H9 (cell line): ENCODE results near the gene GIPC3. TPM values are rescaled to one million over a fixed set of nuclear protein-coding genes. Genes with fewer than 3 reads are reported as not detected.

Experiments used
- DNase-seq: peaks from one replicate; pipeline ENCODE4 v3.0.0-alpha.2; 2017
- H2AFZ ChIP-seq: one replicate; pipeline ENCODE4 v1.6.1; 2013; ENCODE audit warnings: mild to moderate bottlenecking, low read length, control low read depth, moderate library complexity
- H2AK5ac ChIP-seq: 2 replicates; pipeline ENCODE4 v1.6.1; 2013; ENCODE audit warnings: low read length, control low read depth, mixed read lengths; ENCODE audit not compliant: insufficient read length
- H2BK120ac ChIP-seq: one replicate; pipeline ENCODE4 v1.6.1; 2013; ENCODE audit warnings: low read depth, mild to moderate bottlenecking, low read length, control low read depth, inconsistent platforms; ENCODE audit not compliant: poor library complexity, severe bottlenecking
- H2BK12ac ChIP-seq: 2 replicates; pipeline ENCODE4 v1.6.1; 2013; ENCODE audit warnings: low read length, control low read depth, mixed read lengths, low read depth; ENCODE audit not compliant: insufficient read length
- H2BK15ac ChIP-seq: 2 replicates; pipeline ENCODE4 v1.6.1; 2013; ENCODE audit warnings: low read depth, low read length, control low read depth
- H2BK20ac ChIP-seq: one replicate; pipeline ENCODE4 v1.6.1; 2013; ENCODE audit warnings: low read depth, mild to moderate bottlenecking, low read length, control low read depth, inconsistent platforms; ENCODE audit not compliant: poor library complexity, severe bottlenecking
- H2BK5ac ChIP-seq: 2 replicates; pipeline ENCODE4 v1.6.1; 2013; ENCODE audit warnings: low read length, control low read depth, mixed read lengths; ENCODE audit not compliant: insufficient read length
- H3K14ac ChIP-seq: 2 replicates; pipeline ENCODE4 v1.6.1; 2013; ENCODE audit warnings: low read length, control low read depth; ENCODE audit not compliant: insufficient read depth
- H3K18ac ChIP-seq: 2 replicates; pipeline ENCODE4 v1.6.1; 2013; ENCODE audit warnings: low read depth, mild to moderate bottlenecking, mixed read lengths, low read length, control low read depth; ENCODE audit not compliant: insufficient read length
- H3K23ac ChIP-seq: 2 replicates; pipeline ENCODE4 v1.6.1; 2013; ENCODE audit warnings: low read length, control low read depth, mixed read lengths, low read depth; ENCODE audit not compliant: insufficient read length
- H3K23me2 ChIP-seq: 2 replicates; pipeline ENCODE4 v1.6.1; 2013; ENCODE audit warnings: low read depth, mild to moderate bottlenecking, mixed read lengths, low read length, control low read depth; ENCODE audit not compliant: insufficient read length, poor library complexity, severe bottlenecking
- H3K27ac ChIP-seq: 2 replicates; pipeline ENCODE4 v1.5.1; 2013; ENCODE audit warnings: low read length, control low read depth, mixed read lengths, low read depth; ENCODE audit not compliant: insufficient read length
- H3K27me3 ChIP-seq: 2 replicates; pipeline ENCODE4 v1.6.1; 2013; ENCODE audit warnings: low read length, control low read depth, inconsistent platforms; ENCODE audit not compliant: insufficient read depth
- H3K4ac ChIP-seq: 2 replicates; pipeline ENCODE4 v1.6.1; 2013; ENCODE audit warnings: low read depth, mild to moderate bottlenecking, control low read depth, inconsistent platforms, low read length, moderate library complexity
- H3K4me1 ChIP-seq: 2 replicates; pipeline ENCODE4 v1.6.1; 2013; ENCODE audit warnings: low read length, control low read depth, inconsistent platforms; ENCODE audit not compliant: insufficient read depth
- H3K4me2 ChIP-seq: 2 replicates; pipeline ENCODE4 v1.6.1; 2013; ENCODE audit warnings: low read length, control low read depth, mixed read lengths; ENCODE audit not compliant: insufficient read length, insufficient read depth
- H3K56ac ChIP-seq: 2 replicates; pipeline ENCODE4 v1.6.1; 2013; ENCODE audit warnings: low read depth, mild to moderate bottlenecking, mixed read lengths, low read length, control low read depth; ENCODE audit not compliant: insufficient read length
- H3K79me1 ChIP-seq: 2 replicates; pipeline ENCODE4 v1.6.1; 2013; ENCODE audit warnings: low read depth, mild to moderate bottlenecking, moderate library complexity, low read length, control low read depth, inconsistent platforms; ENCODE audit not compliant: insufficient read depth, poor library complexity, severe bottlenecking
- H3K79me2 ChIP-seq: 2 replicates; pipeline ENCODE4 v1.6.1; 2013; ENCODE audit warnings: low read length, control low read depth, inconsistent platforms; ENCODE audit not compliant: insufficient read depth
- H3K9ac ChIP-seq: 2 replicates; pipeline ENCODE4 v1.6.1; 2013; ENCODE audit warnings: low read length, control low read depth, mixed read lengths; ENCODE audit not compliant: insufficient read length; ENCODE audit errors: extremely low read depth
- H3K9me3 ChIP-seq: one replicate; pipeline ENCODE4 v1.6.1; 2013; ENCODE audit warnings: low read depth, low read length, inconsistent platforms; ENCODE audit not compliant: control insufficient read depth
- H3T11ph ChIP-seq: one replicate; pipeline ENCODE4 v1.6.1; 2013; ENCODE audit warnings: mild to moderate bottlenecking, low read length, control low read depth, inconsistent platforms
- H4K20me1 ChIP-seq: one replicate; pipeline ENCODE4 v1.6.1; 2013; ENCODE audit not compliant: control insufficient read depth, insufficient read length, insufficient read depth
- H4K5ac ChIP-seq: 2 replicates; pipeline ENCODE4 v1.6.1; 2013; ENCODE audit warnings: low read depth, mild to moderate bottlenecking, mixed read lengths, low read length, control low read depth; ENCODE audit not compliant: insufficient read length
- H4K8ac ChIP-seq: replicated peaks from 2 replicates; pipeline ENCODE4 v1.6.1; 2013; ENCODE audit warnings: low read length, control low read depth, mixed read lengths, low read depth; ENCODE audit not compliant: insufficient read length
- H4K91ac ChIP-seq: 2 replicates; pipeline ENCODE4 v1.6.1; 2013; ENCODE audit warnings: low read depth, mild to moderate bottlenecking, moderate library complexity, mixed read lengths, low read length, control low read depth; ENCODE audit not compliant: insufficient read length
- H3K27ac Mint-ChIP-seq, 3 experiments: 2 replicates in 2 of 3; 3 replicates in 1 of 3; pipeline ENCODE4 v1.8.0; 2020 to 2021; ENCODE audit warnings: mixed read lengths in 3 of 3, mild to moderate bottlenecking in 1 of 3, moderate library complexity in 1 of 3
- H3K27me3 Mint-ChIP-seq: 2 replicates; pipeline ENCODE4 v1.8.0; 2021; ENCODE audit warnings: low read depth, mild to moderate bottlenecking, moderate library complexity, mixed read lengths
- H3K36me3 Mint-ChIP-seq, 3 experiments: 2 replicates in 2 of 3; 3 replicates in 1 of 3; pipeline ENCODE4 v1.8.0; 2020 to 2021; ENCODE audit warnings: low read depth in 3 of 3, mixed read lengths in 3 of 3; ENCODE audit not compliant: insufficient read depth in 1 of 3
- H3K4me1 Mint-ChIP-seq, 2 experiments: 2 replicates each; pipeline ENCODE4 v1.8.0; 2020; ENCODE audit warnings: mixed read lengths in 2 of 2
- H3K4me3 Mint-ChIP-seq, 2 experiments: 2 replicates in 1 of 2; 3 replicates in 1 of 2; pipeline ENCODE4 v1.8.0; 2020 to 2021; ENCODE audit warnings: mild to moderate bottlenecking in 2 of 2, mixed read lengths in 2 of 2, moderate library complexity in 1 of 2
- H3K9me3 Mint-ChIP-seq, 2 experiments: 2 replicates in 1 of 2; 3 replicates in 1 of 2; pipeline ENCODE4 v1.8.0; 2020; ENCODE audit warnings: mild to moderate bottlenecking in 2 of 2, mixed read lengths in 2 of 2, moderate library complexity in 1 of 2
- WGBS: extraction: QIAGEN DNeasy Blood & Tissue Kit; methylation state at CpG from one replicate; pipeline ENCODE4 v1.1.7; 2013; ENCODE audit warnings: missing lambda C conversion rate, low lambda C conversion rate, mixed read lengths; ENCODE audit not compliant: insufficient read length; ENCODE audit errors: extremely low coverage; 5-methylcytosine and 5-hydroxymethylcytosine counted together
- total RNA-seq: library from RNA; stranded (reverse); gene quantifications from 2 replicates; pipeline ENCODE4 v1.2.1, GENCODE V29; 2021
- TF ChIP-seq, protein P1 (sequence below): fragments of 200-600 bp; sonication (generic); conservative IDR thresholded peaks from 3 replicates; pipeline ENCODE4 v1.8.0; 2021; ENCODE audit warnings: antibody characterized with exemption, mild to moderate bottlenecking

Gene GIPC3
- total RNA-seq, 1 experiment from 2014 or later, result 1.6 TPM

DNA sequence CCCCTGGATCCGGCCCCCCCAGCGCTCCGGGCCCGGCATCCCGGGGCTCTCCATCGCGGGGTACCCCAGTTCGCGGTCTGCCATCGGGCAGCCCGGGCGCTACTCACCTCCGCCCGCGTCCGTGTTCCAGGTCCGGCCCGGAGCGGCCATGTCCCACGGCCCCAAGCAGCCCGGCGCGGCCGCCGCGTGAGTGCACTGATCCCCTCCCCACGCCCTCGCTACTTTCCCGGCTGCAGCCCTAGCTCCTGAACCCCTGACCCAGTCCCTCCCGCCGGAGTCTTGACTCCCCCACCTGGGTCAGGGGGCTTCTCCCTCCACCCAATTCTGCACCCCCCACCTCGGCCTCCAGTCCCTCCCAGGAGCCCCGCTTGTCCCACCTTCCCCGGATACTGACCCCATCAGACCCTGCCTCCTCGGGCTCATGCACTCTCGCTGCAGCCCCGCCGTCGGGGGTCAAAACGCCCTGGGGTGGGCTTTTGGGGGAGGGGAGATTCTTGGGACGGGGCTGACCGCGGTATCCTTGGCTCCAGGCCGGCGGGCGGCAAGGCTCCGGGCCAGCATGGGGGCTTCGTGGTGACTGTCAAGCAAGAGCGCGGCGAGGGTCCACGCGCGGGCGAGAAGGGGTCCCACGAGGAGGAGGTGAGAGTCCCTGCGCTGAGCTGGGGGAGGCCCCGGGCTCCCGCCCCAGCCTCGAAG, 12.0 kb upstream of the GIPC3 start:
- no peaks in the 10 kb centered on the region for H3K9me3 ChIP-seq
- no peak overlapping the region for H2BK5ac ChIP-seq
- no peaks in the 10 kb centered on the region for H3K4me1 ChIP-seq
- Mint-ChIP-seq H3K36me3 (peaks cover 8 to 10% (median 9%) of the 10 kb centered on the region in 3 experiments), H3K9me3 (no peaks in the 10 kb centered on the region; a peak in 1 of 5 replicates), H3K4me3 (peak overlapping the region; percentile 73 to 87), H3K27ac (no peak overlapping the region), H3K4me1 (peaks cover 13 to 24% of the 10 kb centered on the region in 2 experiments), H3K27me3 (peaks cover 6% of the 10 kb centered on the region)
- TF ChIP-seq, protein P1, sequence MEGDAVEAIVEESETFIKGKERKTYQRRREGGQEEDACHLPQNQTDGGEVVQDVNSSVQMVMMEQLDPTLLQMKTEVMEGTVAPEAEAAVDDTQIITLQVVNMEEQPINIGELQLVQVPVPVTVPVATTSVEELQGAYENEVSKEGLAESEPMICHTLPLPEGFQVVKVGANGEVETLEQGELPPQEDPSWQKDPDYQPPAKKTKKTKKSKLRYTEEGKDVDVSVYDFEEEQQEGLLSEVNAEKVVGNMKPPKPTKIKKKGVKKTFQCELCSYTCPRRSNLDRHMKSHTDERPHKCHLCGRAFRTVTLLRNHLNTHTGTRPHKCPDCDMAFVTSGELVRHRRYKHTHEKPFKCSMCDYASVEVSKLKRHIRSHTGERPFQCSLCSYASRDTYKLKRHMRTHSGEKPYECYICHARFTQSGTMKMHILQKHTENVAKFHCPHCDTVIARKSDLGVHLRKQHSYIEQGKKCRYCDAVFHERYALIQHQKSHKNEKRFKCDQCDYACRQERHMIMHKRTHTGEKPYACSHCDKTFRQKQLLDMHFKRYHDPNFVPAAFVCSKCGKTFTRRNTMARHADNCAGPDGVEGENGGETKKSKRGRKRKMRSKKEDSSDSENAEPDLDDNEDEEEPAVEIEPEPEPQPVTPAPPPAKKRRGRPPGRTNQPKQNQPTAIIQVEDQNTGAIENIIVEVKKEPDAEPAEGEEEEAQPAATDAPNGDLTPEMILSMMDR, result no peak
- no peak overlapping the region for H2AK5ac ChIP-seq
- no peak overlapping the region for H3K23ac ChIP-seq
- no peak overlapping the region for H3K27ac ChIP-seq
- H4K20me1 ChIP-seq, result no peaks in the 10 kb centered on the region
- H4K8ac ChIP-seq, result no peak overlapping the region
- H3T11ph ChIP-seq, result no peak overlapping the region
- H2BK15ac ChIP-seq, result no peak overlapping the region
- H2BK20ac ChIP-seq, result no peak overlapping the region
- no peak for DNase-seq
- H3K79me1 ChIP-seq, result no peaks in the 10 kb centered on the region
- no peak overlapping the region for H2BK120ac ChIP-seq
- WGBS, result no CpG with 5 or more reads among the region's 60 CpGs
- H2BK12ac ChIP-seq, result no peak overlapping the region
- H3K56ac ChIP-seq, result no peak overlapping the region
- H3K27me3 ChIP-seq, result no peaks in the 10 kb centered on the region
- H4K91ac ChIP-seq, result no peak overlapping the region
- no peak overlapping the region for H4K5ac ChIP-seq
- no peak overlapping the region for H3K14ac ChIP-seq
- peak overlapping the region; percentile 61 for H3K4me2 ChIP-seq
- no peak overlapping the region for H2AFZ ChIP-seq
- H3K4ac ChIP-seq, result no peak overlapping the region
- peaks cover 9% of the 10 kb centered on the region for H3K23me2 ChIP-seq
- H3K9ac ChIP-seq, result peak overlapping the region; percentile 4
- no peaks in the 10 kb centered on the region for H3K79me2 ChIP-seq
- H3K18ac ChIP-seq, result peak overlapping the region; percentile 38
